Common myeloid progenitor, CD34-positive (primary cell): ENCODE measurements around the gene FAM168A.

ENCODE experiments used
- CTCF ChIA-PET: fragments of 350-600 bp; sonication (Branson Sonifier 250); formaldehyde crosslinking; loops from one replicate; lab custom pipeline; 2021; ENCODE audit warnings: antibody characterized with exemption; lab: Charles Lee
- POLR2A ChIA-PET: fragments of 350-600 bp; sonication (Branson Sonifier 250); formaldehyde crosslinking; loops from one replicate; lab custom pipeline; 2021; ENCODE audit warnings: antibody characterized with exemption; lab: Charles Lee
- DNase-seq, 3 donors: peaks; one replicate each; pipeline versions ENCODE4 v3.0.0 to v3.0.0-alpha.2; 2013
- H3K27ac ChIP-seq, 2 experiments: 1 replicate in 1 of 2; 2 replicates in 1 of 2; pipeline ENCODE4 v1.7.0; 2013; ENCODE audit warnings: inconsistent platforms in 2 of 2, low read length in 2 of 2, mild to moderate bottlenecking in 2 of 2, low read depth in 1 of 2, moderate library complexity in 1 of 2; ENCODE audit not compliant: severe bottlenecking in 2 of 2, insufficient read depth in 1 of 2, poor library complexity in 1 of 2
- H3K27me3 ChIP-seq, 5 experiments: replicated peaks in 2 of 5; 1 replicate in 3 of 5; 2 replicates in 2 of 5; pipeline versions ENCODE4 v1.6.1 to v1.7.0; 2013; ENCODE audit warnings: low read length in 4 of 5, mild to moderate bottlenecking in 2 of 5, moderate library complexity in 2 of 5, inconsistent platforms in 1 of 5; ENCODE audit not compliant: insufficient read depth in 5 of 5, control insufficient read depth in 4 of 5
- H3K36me3 ChIP-seq, 4 experiments: 1 replicate in 2 of 4; 2 replicates in 2 of 4; pipeline versions ENCODE4 v1.6.1 to v1.7.0; 2013; ENCODE audit warnings: low read length in 3 of 4, control low read depth in 1 of 4, mild to moderate bottlenecking in 1 of 4; ENCODE audit not compliant: control insufficient read depth in 4 of 4, insufficient read depth in 4 of 4
- H3K4me1 ChIP-seq, 4 experiments: 1 replicate in 3 of 4; 2 replicates in 1 of 4; pipeline versions ENCODE4 v1.6.1 to v1.7.1; 2013; ENCODE audit warnings: low read length in 3 of 4, mild to moderate bottlenecking in 3 of 4, control low read depth in 1 of 4, inconsistent platforms in 1 of 4, moderate library complexity in 1 of 4; ENCODE audit not compliant: control insufficient read depth in 4 of 4, insufficient read depth in 4 of 4; ENCODE audit errors: control extremely low read depth in 1 of 4
- H3K4me3 ChIP-seq, 7 experiments: 1 replicate in 4 of 7; 2 replicates in 3 of 7; pipeline versions ENCODE4 v1.5.1 to v1.7.0; 2013; ENCODE audit warnings: mild to moderate bottlenecking in 7 of 7, low read length in 6 of 7, moderate library complexity in 6 of 7, inconsistent platforms in 2 of 7, low read depth in 2 of 7, control low read depth in 1 of 7; ENCODE audit not compliant: insufficient read depth in 4 of 7, control insufficient read depth in 1 of 7; ENCODE audit errors: extremely low read depth in 1 of 7
- H3K9me3 ChIP-seq, 5 experiments: 1 replicate in 4 of 5; 2 replicates in 1 of 5; pipeline versions ENCODE4 v1.6.1 to v1.7.1; 2013; ENCODE audit warnings: low read length in 4 of 5, mild to moderate bottlenecking in 2 of 5, inconsistent platforms in 1 of 5, low read depth in 1 of 5, moderate library complexity in 1 of 5; ENCODE audit not compliant: control insufficient read depth in 4 of 5, insufficient read depth in 2 of 5; ENCODE audit errors: control extremely low read depth in 1 of 5
- WGBS: methylation state at CpG from one replicate; pipeline ENCODE4 v1.1.5; 2013; ENCODE audit not compliant: insufficient coverage; 5-methylcytosine and 5-hydroxymethylcytosine counted together

Gene FAM168A

GRCh38 chr11:73640592-73640991 is 42.7 kb upstream of the FAM168A start:
- CTCF ChIA-PET: interaction anchor here (1.4 to 2.0 kb wide), 2 partner anchors 20 to 26 kb away, joined by 3 to 12 read pairs; no protein-coding TSS in a partner anchor
- H3K36me3 ChIP-seq: no peaks in the 10 kb centered on the region
- no peaks in the 10 kb centered on the region for H3K9me3 ChIP-seq
- H3K27me3 ChIP-seq: peaks cover 0 to 1% (median 0%) of the 10 kb centered on the region in 5 experiments
- DNase-seq: no peak
- H3K4me3 ChIP-seq: no peak overlapping the region
- POLR2A ChIA-PET: no interaction called here
- H3K27ac ChIP-seq: no peak overlapping the region
- peaks cover 0 to 6% (median 2%) of the 10 kb centered on the region in 4 experiments for H3K4me1 ChIP-seq
- 48% methylated on average over 2 of the region's 2 CpGs for WGBS

GRCh38 chr11:73637012-73637411 is 39.1 kb upstream of the FAM168A start:
- no peak overlapping the region for H3K4me3 ChIP-seq
- CTCF ChIA-PET: interaction anchor here (5.1 kb wide), 1 partner anchor 11 kb away, joined by 29 read pairs; no protein-coding TSS in a partner anchor
- WGBS: 86% methylated on average over 1 of the region's 1 CpG
- H3K27ac ChIP-seq: no peak overlapping the region
- POLR2A ChIA-PET: no interaction called here
- H3K4me1 ChIP-seq: peaks cover 0 to 5% (median 3%) of the 10 kb centered on the region in 4 experiments
- H3K9me3 ChIP-seq: peaks cover 0 to 7% (median 0%) of the 10 kb centered on the region in 5 experiments
- H3K36me3 ChIP-seq: no peaks in the 10 kb centered on the region
- no peaks in the 10 kb centered on the region for H3K27me3 ChIP-seq
- DNase-seq: no peak

GRCh38 chr11:73636249-73636648 is 38.3 kb upstream of the FAM168A start:
- no peak for DNase-seq
- H3K9me3 ChIP-seq: peaks cover 0 to 9% (median 0%) of the 10 kb centered on the region in 5 experiments
- no peaks in the 10 kb centered on the region for H3K27me3 ChIP-seq
- H3K4me3 ChIP-seq: no peak overlapping the region
- POLR2A ChIA-PET: no interaction called here
- CTCF ChIA-PET: interaction anchor here (5.1 kb wide), 1 partner anchor 10 kb away, joined by 29 read pairs; no protein-coding TSS in a partner anchor
- WGBS: 97% methylated on average over 5 of the region's 5 CpGs
- no peak overlapping the region for H3K27ac ChIP-seq
- peaks cover 0 to 5% (median 3%) of the 10 kb centered on the region in 4 experiments for H3K4me1 ChIP-seq
- no peaks in the 10 kb centered on the region for H3K36me3 ChIP-seq

- Histone ChIP-seq H3K27me3 (no peaks in the 10 kb centered on the region), H3K9me3 (peaks cover 0 to 9% (median 0%) of the 10 kb centered on the region in 5 experiments), H3K27ac (no peak overlapping the region), H3K4me3 (no peak overlapping the region), H3K4me1 (peaks cover 0 to 5% (median 3%) of the 10 kb centered on the region in 4 experiments), H3K36me3 (no peaks in the 10 kb centered on the region)
- CTCF ChIA-PET: interaction anchor here (5.1 kb wide), 1 partner anchor 10 kb away, joined by 29 read pairs; no protein-coding TSS in a partner anchor
- no peak for DNase-seq
- WGBS: 96% methylated on average over 5 of the region's 5 CpGs
- POLR2A ChIA-PET: no interaction called here
Measured at GRCh38 chr11:73635721-73636120, 37.8 kb upstream of the FAM168A start.

GRCh38 chr11:73633999-73634398 is 36.1 kb upstream of the FAM168A start:
- WGBS: 40% methylated on average over 1 of the region's 2 CpGs
- no peak for DNase-seq
- peaks cover 0 to 9% (median 0%) of the 10 kb centered on the region in 5 experiments for H3K9me3 ChIP-seq
- H3K27me3 ChIP-seq: no peaks in the 10 kb centered on the region
- no peak overlapping the region for H3K27ac ChIP-seq
- H3K4me3 ChIP-seq: no peak overlapping the region
- ChIA-PET CTCF (interaction anchor here (1.2 to 1.6 kb wide), 2 partner anchors 26 to 219 kb away, joined by 3 to 4 read pairs; no protein-coding TSS in a partner anchor), POLR2A (no interaction called here)
- peaks cover 0 to 5% (median 3%) of the 10 kb centered on the region in 4 experiments for H3K4me1 ChIP-seq
- H3K36me3 ChIP-seq: no peaks in the 10 kb centered on the region

DNA sequence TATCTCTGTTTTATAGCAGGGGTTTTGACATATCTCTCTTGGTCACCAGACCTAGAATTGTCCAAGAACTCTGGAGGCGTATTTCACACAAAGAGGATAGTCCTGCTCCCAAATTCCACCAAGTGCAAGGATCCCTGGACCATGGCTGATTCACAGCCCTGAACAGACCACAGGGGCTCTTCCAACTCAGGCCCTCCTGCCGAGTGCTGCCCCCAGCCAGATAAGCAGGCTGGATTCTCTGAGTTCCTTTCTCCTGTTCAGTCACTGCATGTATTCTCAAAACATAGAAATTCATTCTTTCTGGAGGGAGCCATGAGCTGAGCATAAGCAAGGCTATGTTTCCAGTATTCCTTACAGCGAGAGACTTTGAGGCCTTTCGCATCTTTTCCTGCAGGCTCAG is 35.1 kb upstream of the FAM168A start:
- CTCF ChIA-PET: interaction anchor here (1.2 to 1.6 kb wide), 2 partner anchors 25 to 218 kb away, joined by 3 to 4 read pairs; no protein-coding TSS in a partner anchor

DNA sequence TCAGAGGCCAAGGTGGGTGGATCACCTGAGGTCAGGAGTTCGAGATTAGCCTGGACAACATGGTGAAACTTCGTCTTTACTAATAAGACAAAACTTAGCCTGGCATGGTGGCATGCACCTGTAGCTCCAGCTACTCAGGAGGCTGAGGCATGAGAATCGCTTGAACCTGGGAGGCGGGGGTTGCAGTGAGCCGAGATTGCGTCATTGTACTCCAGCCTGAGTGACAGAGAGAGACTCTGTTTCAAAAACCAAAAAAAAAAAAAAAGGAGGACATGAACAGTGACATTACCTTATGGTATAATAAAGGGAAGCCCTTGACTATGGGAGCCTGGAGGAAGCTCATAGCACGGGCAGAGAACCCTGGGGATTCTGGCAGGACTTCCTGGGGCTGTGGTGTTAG is 32.0 kb upstream of the FAM168A start:
- DNase-seq: no peak
- H3K4me3 ChIP-seq: no peak overlapping the region
- H3K36me3 ChIP-seq: no peaks in the 10 kb centered on the region
- ChIA-PET CTCF (interaction anchor here (0.6 to 2.0 kb wide), 3 partner anchors 11 to 227 kb away, joined by 3 to 9 read pairs (median 5); no protein-coding TSS in a partner anchor), POLR2A (no interaction called here)
- peaks cover 0 to 9% (median 0%) of the 10 kb centered on the region in 5 experiments for H3K9me3 ChIP-seq
- no peaks in the 10 kb centered on the region for H3K27me3 ChIP-seq
- WGBS: 88% methylated on average over 5 of the region's 7 CpGs
- peaks cover 3 to 6% (median 4%) of the 10 kb centered on the region in 4 experiments for H3K4me1 ChIP-seq
- H3K27ac ChIP-seq: no peak overlapping the region

More for the DNA sequence above, 35.1 kb upstream of the FAM168A start:
- DNase-seq: no peak
- POLR2A ChIA-PET: no interaction called here
- Histone ChIP-seq H3K9me3 (peaks cover 0 to 9% (median 0%) of the 10 kb centered on the region in 5 experiments), H3K36me3 (no peaks in the 10 kb centered on the region), H3K4me1 (peaks cover 0 to 5% (median 3%) of the 10 kb centered on the region in 4 experiments), H3K4me3 (no peak overlapping the region), H3K27ac (no peak overlapping the region), H3K27me3 (no peaks in the 10 kb centered on the region)
- 100% methylated on average over 4 of the region's 4 CpGs for whole genome bisulfite sequencing
